ENCODE data around the gene HYDIN. TPM values are rescaled to one million over a fixed set of nuclear protein-coding genes. Genes with fewer than 3 reads are reported as not detected.

The HYDIN gene
- total RNA-seq, 4 donors from 2014 or later, result 0.35 to 10.3 (median 4.3) TPM

GRCh38 chr16:70788668-70789594 lies 441.6 kb downstream of the HYDIN start:
- Histone ChIP-seq H3K27me3 (no peaks in the 10 kb centered on the region), H3K27ac (no peak overlapping the region), H3K4me3 (no peak overlapping the region), H3K4me1 (no peaks in the 10 kb centered on the region), H3K36me3 (peaks cover 0 to 51% of the 10 kb centered on the region in 2 donors), H3K9me3 (no peaks in the 10 kb centered on the region)
- 51 to 65% methylated on average over 5 to 7 of the region's 18 CpGs for WGBS, 2 donors (ENCODE audit: low coverage in 1 of 2)
- peak; percentile 49 for ATAC-seq
- no peak for TF ChIP-seq POLR2A (IDR thresholded peaks at IDR 0.05)
- no peak for TF ChIP-seq CTCF (IDR thresholded peaks at IDR 0.05)
- TF ChIP-seq EP300 (IDR thresholded peaks at IDR 0.05), result no peak
- TF ChIP-seq POLR2AphosphoS5 (IDR thresholded peaks at IDR 0.05), result no peak

- no peak overlapping the region for H3K4me3 ChIP-seq
- WGBS, 2 donors (ENCODE audit: low coverage in 1 of 2), result 86% methylated on average over 5 to 15 of the region's 19 CpGs
- no peaks in the 10 kb centered on the region for H3K9me3 ChIP-seq
- no peak overlapping the region for H3K27ac ChIP-seq
- no peaks in the 10 kb centered on the region for H3K4me1 ChIP-seq
- no peak for ATAC-seq
- no peaks in the 10 kb centered on the region for H3K27me3 ChIP-seq
- no peak for TF ChIP-seq EP300 (IDR thresholded peaks at IDR 0.05)
- TF ChIP-seq CTCF (IDR thresholded peaks at IDR 0.05), result no peak
- TF ChIP-seq POLR2AphosphoS5 (IDR thresholded peaks at IDR 0.05), result no peak
- TF ChIP-seq POLR2A (IDR thresholded peaks at IDR 0.05), result no peak
- H3K36me3 ChIP-seq, result peaks cover 0 to 79% of the 10 kb centered on the region in 2 donors
Measured at GRCh38 chr16:70786020-70786755, 444.3 kb downstream of the HYDIN start.

- no peak for ATAC-seq
- peaks cover 0 to 89% of the 10 kb centered on the region in 2 donors for H3K36me3 ChIP-seq
- WGBS, 2 donors (ENCODE audit: low coverage in 1 of 2), result 86 to 87% methylated on average over 8 to 11 of the region's 21 CpGs
Measured at GRCh38 chr16:70784692-70785555, 445.6 kb downstream of the HYDIN start.

GRCh38 chr16:70782237-70782636 lies 448.3 kb downstream of the HYDIN start:
- Histone ChIP-seq H3K27ac (no peak overlapping the region), H3K4me3 (no peak overlapping the region), H3K36me3 (peaks cover 0 to 89% of the 10 kb centered on the region in 2 donors), H3K9me3 (no peaks in the 10 kb centered on the region), H3K27me3 (no peaks in the 10 kb centered on the region), H3K4me1 (peaks cover 0 to 13% (median 0%) of the 10 kb centered on the region in 3 donors)
- no peak for TF ChIP-seq POLR2AphosphoS5 (IDR thresholded peaks at IDR 0.05)
- TF ChIP-seq CTCF (IDR thresholded peaks at IDR 0.05), result no peak
- no peak for TF ChIP-seq POLR2A (IDR thresholded peaks at IDR 0.05)
- no peak for TF ChIP-seq EP300 (IDR thresholded peaks at IDR 0.05)
- no peak for ATAC-seq
- WGBS, 2 donors (ENCODE audit: low coverage in 1 of 2), result 90% methylated on average over 2 of the region's 3 CpGs; no CpG with 5 or more reads in 1 of the 2 donors

More at GRCh38 chr16:70784692-70785555, 445.6 kb downstream of the HYDIN start:
- TF ChIP-seq CTCF (IDR thresholded peaks at IDR 0.05) (no peak), POLR2A (IDR thresholded peaks at IDR 0.05) (no peak), EP300 (IDR thresholded peaks at IDR 0.05) (no peak), POLR2AphosphoS5 (IDR thresholded peaks at IDR 0.05) (no peak)
- Histone ChIP-seq H3K4me3 (no peak overlapping the region), H3K27ac (no peak overlapping the region), H3K27me3 (no peaks in the 10 kb centered on the region), H3K9me3 (no peaks in the 10 kb centered on the region), H3K4me1 (no peaks in the 10 kb centered on the region)

Measured in gastroesophageal sphincter (tissue), 4 donors.